SHP77 treated with DMSO at 0.1 percent for 48 hours (cell line): ENCODE data around the gene KRTAP4-8.
"Not testable (repeated sequence)": the region's sequence is repeated elsewhere in the genome, so short reads cannot be mapped to it uniquely, and the experiment has no call there.

Source experiments
- DNase-seq: peaks from one replicate; lab custom pipeline; 2025; lab: John Stamatoyannopoulos, UW

KRTAP4-8 gene

DNA sequence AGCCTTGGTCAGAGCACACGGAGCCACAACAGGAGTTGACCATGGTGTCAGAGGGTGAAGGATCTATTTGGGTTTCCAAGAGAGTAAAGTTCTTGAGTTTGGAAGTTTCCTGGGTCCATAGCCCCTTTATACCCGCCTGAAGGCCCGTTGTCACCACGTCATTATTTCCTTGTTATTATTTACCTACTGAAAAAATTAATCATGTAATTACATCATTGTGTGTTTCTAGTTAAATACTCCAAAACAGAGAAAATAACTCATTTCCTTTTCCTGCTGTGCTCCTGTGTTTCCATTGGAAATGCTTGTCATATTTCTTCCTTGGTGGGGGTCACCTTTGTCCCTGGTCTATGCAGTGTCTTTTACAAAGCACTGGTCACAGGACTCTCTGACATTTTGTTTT, at the start of gene KRTAP4-8:
Gene KRTAP4-8, minus strand, starts transcription at position 101 of the 400 bp plus-strand sequence. Its CDS starts 58 bp downstream, at position 43.
- DNase-seq: no peak

DNA sequence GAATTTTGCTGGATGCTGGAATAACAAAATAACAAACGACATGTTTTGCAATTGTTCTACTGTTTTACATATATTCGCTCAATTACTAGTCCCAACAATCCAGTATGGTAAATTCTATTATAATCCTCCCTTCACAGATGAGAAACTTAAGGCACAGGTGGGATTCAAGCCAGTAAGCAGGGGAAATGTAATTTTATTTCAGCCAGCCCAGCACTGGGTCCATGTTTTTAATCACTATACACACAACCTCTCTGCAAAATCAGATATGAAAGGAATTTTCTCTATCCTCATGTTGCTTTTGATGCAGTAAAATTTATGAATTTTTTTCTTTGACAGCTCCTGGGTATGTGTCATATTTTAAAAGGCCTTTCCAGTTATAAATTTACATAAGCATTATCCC, 47.3 kb upstream of the KRTAP4-8 start:
- DNase-seq: no peak

DNA sequence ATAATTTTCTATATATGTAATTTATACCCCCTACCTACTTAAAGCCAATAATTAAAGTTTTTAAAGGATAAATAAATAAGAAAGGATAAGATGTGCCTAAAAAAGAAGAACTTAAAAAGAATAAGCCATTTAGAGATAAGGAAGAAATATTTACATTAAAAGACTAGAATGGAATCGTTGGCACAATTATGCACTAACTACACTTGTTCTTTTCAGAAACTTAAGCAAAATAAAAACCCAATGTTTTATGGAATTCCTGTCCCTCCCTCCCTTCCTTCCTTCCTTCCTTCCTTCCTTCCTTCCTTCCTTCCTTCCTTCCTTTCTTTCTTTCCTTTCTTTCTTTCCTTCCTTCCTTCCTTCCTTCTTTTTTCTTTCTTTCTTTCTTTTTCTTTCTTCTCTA, 46.9 kb upstream of the KRTAP4-8 start:
- no peak for DNase-seq

DNA sequence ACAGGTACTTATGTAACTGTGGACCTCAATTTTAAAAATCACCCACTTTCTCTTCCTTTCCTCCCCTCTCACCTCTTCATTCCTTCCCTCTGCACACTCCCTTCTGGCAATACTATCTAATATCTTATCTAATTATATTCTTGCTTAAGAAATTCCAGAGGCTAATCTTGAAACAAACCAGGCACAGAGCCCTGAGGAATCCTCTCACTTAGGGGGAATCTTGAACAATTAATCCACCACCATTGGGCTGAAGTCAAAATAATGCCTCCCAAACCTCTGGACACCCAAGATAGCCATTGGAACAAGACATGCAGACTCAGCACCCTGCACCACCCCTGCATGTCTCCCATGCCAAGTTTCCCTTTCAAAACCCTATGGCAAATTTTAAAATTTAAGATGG, 43.4 kb upstream of the KRTAP4-8 start:
- DNase-seq: no peak

DNA sequence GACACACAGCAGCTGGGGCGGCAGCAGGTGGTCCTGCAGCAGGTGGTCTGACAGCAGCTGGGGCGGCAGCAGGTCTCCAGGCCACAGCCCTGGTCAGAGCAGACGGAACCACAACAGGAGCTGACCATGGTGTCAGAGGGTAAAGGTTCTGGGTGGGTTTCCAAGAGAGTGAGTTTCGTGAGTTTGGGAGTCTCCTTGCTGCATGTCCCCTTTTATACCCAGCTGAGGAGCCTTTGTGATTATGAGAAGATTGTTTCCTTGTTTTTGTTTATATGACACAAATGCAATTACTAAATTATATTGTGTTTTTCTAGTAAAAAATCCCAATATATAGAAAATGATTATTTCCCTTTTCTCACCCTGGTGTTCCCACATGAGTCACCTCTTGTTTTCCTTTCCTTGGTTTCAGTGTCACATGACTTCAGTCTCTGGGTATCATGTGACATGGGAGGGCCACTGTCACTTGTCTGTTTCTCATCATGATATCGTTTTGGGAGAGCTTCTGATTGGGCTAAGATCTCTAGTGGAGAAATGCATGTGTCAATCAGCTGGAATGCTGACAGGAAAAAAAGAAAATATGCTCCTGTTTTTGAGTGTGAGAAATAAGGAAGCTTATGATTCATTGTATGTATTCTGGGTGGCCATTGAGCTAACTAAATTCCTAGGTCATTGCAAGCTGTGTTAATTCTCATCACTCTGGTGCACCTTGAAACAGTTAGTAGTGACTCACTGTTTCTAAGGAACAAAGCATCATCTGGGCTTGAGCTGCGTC, 42.6 kb upstream of the KRTAP4-8 start, which contains the start of gene KRTAP4-6:
Gene KRTAP4-6, minus strand, starts transcription at position 185 of the 772 bp plus-strand sequence. Its CDS starts 57 bp downstream, at position 128.
- DNase-seq: no peak

DNA sequence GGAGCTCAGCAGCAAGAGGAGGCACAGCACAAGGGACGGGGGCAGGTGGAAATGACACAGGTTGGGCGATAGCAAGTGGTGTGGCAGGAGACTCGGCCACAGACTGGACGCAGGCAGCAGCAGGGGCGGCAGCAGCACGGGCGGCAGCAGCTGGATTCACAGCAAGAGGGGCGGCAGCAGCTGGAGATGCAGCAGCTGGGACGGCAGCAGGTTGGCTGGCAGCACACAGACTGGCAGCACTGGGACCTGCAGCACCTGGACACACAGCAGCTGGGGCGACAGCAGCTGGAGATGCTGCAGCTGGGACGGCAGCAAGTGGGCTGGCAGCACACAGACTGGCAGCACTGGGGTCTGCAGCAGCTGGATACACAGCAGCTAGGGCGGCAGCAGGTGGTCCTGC, 41.9 kb upstream of the KRTAP4-8 start:
- not testable (repeated sequence) for DNase-seq

DNA sequence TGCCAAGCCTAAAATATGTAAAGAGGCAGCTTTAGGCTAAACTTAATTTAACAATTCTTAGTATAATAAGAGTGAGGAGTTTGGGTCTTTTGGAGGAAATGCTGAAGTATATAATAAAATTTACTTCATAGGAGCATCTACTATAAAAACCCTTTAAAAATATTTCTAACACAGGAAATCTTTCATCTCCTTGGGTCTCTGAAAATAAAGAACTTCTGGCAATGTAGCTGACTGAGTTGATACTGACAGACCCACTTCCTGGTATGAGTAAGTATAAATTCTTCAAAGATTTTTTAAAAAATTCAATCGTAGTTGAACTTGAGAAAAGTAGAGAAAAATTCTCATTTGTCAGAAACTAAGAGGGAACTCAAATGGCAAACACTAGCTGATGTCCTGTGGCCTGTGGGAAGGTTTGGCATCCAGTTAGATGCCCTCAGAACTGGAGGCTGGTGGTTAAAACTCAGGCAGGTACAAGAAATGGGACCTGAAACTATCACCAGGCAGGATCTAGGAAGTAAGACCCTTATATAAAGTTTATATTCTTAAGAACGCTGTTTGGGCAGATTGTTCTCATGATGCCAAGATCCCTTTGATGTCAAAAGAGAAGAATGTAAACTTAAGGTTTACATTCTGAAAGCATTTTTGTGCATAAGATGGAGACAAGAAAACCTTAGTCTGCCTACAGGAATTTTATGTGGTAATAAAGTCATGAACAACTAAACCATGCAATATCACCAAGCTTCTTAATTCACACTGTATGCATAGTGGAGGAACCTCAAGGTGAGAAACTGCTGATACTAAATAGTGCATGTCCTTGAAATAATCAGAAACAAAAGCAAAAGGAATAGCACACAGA, 36.2 kb upstream of the KRTAP4-8 start:
- no peak for DNase-seq

DNA sequence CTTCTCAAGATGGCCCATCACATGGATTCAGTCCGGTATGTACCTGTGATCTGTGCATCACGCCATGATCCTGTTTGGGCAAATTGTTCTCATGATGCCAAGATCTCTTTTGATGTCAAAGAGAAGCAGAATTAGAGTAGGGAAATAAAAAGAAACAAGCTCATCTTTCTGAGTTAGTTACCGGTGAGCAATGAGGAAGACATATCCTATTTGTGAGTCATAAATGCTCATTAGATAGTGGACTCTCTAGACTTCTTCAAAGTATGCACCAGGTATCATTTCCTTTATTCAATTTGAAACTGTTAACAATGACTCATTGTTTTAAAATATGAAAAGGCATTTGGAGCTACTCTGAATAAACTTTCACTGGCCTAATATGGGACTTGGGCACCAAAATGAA, 34.0 kb upstream of the KRTAP4-8 start:
- DNase-seq: no peak

DNA sequence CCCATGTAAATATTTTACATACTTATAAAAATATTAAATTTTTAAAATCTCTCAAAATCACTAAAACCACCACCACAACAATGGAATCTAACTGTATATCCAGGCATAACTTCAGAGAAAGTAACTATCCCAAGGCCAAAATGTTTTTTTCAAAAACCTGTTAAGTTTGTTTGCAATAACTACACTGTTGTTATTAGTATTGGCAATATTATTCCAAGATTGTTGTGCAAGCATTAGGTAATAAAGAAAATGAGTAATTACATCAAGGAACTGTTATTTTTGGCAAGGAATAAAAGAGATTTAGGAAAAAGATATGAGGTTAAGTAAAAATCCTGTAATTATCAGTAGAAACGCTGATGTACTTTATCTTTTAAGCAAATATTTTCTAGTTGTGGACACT, 29.4 kb upstream of the KRTAP4-8 start:
- no peak for DNase-seq

DNA sequence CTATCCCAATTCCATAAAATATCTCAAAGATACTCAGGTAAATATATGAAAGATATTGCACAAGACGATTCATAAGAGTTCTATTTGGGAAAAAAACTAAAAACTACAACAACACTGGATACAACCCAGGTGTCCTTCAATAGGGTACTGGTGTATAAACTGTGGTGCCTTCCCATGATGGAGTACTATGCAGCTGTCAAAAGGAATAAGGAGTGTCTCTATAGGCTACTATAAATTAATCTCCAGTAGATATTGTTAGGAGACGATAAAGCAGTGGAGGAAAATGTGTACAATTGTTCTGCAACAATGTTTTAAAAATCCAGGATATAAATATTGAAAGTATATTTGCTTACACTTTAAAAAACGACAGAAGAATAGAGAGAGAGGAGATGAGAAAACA, 28.5 kb upstream of the KRTAP4-8 start:
- DNase-seq: no peak

DNA sequence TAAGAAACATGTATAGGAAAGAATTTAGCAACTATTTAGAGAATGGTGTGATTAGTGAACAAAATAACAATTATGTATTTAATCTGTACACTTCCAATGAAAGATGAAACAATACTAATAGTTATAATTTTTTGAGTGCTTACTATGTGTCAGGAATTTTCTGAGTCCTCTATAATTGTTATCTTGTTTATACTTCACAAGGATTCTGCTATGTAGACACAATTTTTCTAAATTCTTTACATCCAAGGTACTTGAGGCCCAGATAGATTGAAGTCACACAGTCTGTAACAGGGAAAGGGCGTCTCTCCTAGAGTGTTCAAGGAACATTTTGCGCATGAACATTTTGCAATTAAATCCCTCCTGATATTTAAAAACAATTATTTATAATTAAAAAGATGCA, 27.1 kb upstream of the KRTAP4-8 start:
- no peak for DNase-seq

DNA sequence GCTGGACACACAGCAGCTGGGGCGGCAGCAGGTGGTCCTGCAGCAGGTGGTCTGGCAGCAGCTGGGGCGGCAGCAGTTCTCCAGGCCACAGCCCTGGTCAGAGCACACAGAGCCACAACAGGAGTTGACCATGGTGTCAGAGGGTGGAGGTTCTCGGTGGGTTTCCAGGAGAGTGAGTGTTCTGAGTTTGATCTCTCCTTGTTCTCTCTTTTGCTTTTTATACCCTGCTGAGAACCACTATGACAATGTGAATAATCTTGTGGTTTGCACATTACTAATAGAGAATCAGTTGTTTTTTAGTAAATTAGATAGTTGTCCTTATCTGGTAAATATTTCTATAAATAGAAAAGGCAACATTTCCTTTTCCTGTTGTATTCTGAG, 26.0 kb upstream of the KRTAP4-8 start, which contains the start of gene KRTAP4-12:
Gene KRTAP4-12, minus strand, starts transcription at position 192 of the 381 bp plus-strand sequence. Its CDS starts 60 bp downstream, at position 132.
- not testable (repeated sequence) for DNase-seq

DNA sequence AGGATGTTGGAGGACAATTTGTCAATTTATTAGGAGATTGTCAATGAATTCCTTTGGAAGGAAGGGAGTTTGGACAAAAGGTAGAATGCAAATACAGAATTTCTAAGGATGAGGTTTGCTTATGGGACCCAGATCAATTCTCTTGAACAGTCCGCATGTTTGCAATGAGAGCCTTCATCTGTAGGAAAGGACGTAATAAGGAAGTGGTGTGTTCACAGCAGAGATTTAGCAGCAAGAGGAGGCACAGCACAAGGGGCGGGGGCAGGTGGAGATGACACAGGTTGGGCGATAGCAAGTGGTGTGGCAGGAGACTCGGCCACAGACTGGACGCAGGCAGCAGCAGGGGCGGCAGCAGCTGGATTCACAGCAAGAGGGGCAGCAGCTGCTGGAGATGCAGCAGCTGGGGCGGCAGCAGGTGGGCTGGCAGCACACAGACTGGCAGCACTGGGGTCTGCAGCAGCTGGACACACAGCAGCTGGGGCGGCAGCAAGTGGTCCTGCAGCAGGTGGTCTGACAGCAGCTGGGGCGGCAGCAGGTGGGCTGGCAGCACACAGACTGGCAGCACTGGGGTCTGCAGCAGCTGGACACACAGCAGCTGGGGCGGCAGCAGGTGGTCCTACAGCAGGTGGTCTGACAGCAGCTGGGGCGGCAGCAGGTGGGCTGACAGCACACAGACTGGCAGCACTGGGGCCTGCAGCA, 25.5 kb upstream of the KRTAP4-8 start:
- not testable (repeated sequence) for DNase-seq

DNA sequence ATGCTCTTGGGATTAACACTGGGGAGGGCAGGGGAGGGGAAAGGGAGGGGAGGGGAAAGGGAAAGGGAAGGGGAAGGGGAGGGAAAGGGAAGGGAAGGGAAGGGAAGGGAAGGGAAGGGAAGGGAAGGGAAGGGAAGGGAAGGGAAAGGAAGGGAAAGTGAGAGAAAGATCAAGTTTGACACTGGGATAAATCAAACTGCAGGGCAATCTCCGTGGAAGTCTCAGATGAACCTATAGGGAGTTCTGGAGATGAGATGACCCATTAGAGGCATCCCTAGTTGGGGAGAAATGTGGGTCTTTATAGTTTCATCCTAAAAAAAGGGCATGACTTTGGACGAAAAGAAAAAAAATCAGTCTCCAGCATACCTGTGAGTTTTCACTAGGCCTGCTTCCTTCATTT, 23.8 kb upstream of the KRTAP4-8 start:
- DNase-seq: no peak

DNA sequence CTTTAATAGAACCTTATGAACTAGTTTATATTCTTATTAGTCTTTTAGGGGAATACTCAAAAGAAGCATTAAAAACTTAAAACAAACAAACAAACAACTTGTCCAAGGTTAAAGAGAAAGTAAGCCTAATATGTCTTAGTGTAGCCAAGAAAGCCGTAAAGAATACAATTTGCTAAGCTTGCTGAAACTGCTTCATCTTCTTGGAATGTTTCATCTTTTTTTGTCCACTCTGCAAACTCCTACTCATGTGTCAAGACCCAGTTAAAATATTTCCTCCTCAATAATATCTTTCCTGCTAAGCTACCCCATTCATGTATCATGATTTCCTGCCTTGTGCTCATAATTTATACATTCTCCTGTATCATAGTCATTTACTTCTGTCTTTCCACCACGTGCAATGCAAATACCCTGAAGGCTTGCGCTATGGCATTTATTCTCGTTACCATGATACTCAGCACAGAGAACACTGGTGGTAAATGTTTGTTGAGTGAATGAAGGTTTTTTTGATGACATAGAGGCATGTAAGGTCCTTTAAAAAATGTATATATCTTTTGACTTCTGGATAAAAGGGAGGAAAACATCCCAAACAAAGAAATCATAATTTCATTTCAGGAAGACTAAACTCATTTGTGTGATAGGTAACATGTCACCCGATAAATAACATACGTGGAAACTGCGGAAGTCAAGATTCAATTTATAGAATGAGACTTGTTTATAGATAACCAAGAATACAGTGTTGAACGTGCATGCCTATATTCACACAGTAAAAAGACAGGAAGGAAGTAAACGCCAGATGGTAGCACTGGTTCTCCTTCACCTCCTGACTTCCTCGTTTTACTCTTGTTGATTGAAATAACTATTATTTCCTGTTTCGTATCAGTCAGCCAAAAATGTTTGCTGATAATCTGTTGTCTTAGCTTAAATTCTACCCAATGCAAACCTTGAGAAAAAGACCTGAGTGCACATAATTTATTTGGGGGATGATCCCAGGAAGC, 22.1 kb upstream of the KRTAP4-8 start:
- DNase-seq: not testable (repeated sequence)

DNA sequence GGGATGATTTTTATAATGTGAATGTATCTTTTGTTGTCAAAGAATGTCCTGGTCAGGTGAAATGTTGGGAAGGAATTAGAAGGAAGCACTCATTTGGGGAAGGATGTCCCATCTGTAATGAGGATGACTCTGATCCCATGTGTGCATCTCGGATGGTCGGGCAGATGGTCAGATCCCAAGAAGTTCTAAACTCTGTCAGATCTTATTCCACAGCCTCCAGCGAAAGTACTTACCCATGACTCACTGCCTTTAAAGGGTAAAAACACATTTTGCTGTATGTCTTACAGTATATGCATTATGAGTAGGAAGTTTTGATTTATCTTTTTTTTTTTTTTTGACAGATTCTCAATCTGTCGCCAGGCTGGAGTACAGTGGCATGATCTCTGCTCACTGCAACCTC, 20.8 kb upstream of the KRTAP4-8 start:
- no peak for DNase-seq

DNA sequence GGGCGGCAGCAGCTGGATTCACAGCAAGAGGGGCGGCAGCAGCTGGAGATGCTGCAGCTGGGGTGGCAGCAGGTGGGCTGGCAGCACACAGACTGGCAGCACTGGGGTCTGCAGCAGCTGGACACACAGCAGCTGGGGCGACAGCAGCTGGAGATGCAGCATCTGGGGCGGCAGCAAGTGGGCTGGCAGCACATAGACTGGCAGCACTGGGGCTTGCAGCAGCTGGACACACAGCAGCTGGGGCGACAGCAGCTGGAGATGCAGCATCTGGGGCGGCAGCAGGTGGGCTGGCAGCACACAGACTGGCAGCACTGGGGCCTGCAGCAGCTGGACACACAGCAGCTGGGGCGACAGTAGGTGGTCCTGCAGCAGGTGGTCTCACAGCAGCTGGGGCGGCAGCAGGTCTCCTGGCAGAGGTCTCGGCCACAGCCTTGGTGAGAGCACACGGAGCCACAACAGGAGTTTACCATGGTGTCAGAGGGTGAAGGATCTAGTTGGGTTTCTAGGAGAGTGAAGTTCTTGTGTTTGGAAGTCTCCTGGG, 20.0 kb upstream of the KRTAP4-8 start, which contains the start of gene KRTAP4-11:
Gene KRTAP4-11, minus strand, starts transcription at position 528 of the 541 bp plus-strand sequence. Its CDS starts 58 bp downstream, at position 470.
- DNase-seq: not testable (repeated sequence)

DNA sequence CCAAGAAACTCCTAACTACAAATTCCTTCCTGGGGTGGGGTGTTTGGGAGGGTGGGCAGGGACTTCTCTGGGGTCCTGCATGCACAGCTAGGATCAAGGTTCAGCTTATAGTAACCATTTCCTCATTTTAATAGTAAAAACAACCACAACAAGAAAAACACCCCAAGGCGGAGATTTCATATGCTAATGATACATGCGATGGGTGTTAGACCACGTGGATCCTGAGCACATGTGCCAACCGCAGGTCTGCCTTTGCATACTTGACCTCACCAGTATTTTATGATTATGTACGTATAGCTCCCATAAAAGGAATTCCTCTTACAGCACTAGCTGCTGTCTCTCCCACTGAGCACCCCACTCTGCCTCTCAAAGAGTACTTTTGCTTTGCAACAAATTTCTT, 18.4 kb upstream of the KRTAP4-8 start:
- no peak for DNase-seq

DNA sequence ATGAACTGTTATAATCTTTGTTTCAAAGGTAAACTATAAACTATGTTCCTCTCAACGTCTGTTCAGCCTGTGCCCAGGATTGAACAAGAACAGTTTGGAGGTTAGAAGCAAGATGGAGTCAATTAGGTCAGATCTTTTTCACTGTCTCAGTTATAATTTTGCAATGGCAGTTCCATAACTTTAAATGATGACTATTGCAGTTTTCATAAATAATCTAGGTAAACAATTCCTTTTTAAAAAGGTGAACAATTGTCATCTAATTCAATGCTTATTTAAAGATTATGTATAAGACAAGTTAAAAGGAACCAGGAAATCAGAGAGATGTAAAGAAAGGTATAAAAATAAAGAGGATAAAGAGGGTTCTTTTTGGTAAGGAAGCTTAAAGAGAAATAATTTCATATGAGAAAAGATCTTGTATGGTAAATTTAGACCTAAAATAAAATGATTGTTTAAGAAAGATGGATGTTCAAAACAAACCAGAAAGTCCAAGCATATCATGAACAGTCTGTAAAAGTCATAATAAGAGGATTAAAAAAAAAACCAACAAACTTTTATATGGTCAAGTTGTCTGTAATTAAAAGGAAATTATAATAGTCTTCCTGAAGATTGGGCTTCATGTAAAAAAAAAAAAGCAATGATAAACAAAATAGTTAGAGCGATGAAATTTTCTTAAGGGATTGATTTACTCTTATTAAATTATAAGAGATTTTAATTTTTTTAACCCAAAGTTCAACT, 13.4 kb upstream of the KRTAP4-8 start:
- DNase-seq: no peak
